Measurements from ENCODE around the gene SPC24.
A peak's percentile ranks its signal among the peaks of the same experiment; 100 is the strongest.
"Not testable (repeated sequence)": the region's sequence is repeated elsewhere in the genome, so short reads cannot be mapped to it uniquely, and the experiment has no call there.

The SPC24 gene

DNA sequence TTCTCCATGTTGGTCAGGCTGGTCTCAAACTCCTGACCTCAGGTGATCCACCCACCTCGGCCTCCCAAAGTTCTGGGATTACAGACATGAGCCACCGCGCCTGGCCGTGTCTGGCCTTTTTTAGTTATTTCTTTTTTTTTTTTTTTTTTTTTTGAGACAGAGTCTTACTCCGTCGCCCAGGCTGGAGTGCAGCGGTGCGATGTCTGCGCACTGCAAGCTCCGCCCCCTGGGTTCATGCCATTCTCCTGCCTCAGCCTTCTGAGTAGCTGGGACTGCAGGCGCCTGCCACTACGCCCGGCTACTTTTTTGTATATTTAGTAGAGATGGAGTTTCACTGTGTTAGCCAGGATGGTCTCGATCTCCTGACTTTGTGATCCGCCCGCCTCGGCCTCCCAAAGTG, 33.6 kb downstream of the SPC24 start:
- not testable (repeated sequence) for DNase-seq

DNA sequence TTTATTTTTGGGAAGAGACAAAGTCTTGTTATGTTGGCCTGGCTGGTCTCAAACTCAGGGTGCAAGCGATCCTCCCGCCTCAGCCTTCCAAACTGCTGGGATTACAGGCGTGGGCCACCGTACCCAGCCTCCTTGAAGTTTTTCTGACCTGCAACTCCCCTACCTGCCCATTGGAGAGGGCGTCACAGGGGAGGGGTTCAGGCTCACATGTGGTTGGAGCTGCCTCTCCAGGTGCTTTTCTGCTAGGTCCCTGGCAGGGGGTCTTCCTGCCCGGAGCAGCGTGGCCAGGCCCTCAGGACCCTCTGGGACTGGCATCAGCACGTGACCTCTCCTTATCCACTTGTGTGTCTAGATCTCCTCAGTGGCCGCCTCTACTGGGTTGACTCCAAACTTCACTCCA, 39.1 kb downstream of the SPC24 start:
- DNase-seq: no peak

DNA sequence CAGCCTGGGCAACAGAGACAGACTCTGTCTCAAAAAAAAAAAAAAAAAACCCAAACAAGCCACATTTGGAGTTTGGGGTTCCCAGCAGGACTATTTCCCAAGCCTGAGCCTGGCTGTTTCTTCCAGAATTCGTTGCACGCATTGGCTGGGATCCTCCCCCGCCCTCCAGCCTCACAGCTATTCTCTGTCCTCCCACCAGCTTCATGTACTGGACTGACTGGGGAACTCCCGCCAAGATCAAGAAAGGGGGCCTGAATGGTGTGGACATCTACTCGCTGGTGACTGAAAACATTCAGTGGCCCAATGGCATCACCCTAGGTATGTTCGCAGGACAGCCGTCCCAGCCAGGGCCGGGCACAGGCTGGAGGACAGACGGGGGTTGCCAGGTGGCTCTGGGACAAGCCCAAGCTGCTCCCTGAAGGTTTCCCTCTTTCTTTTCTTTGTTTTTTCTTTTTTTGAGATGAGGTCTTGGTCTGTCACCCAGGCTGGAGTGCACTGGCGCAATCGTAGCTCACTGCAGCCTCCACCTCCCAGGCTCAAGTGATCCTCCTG, 39.6 kb downstream of the SPC24 start:
- no peak for DNase-seq

GRCh38 chr19:11115042-11115441, 40.5 kb downstream of the SPC24 start:
- DNase-seq: no peak

GRCh38 chr19:11113140-11113708, 42.4 kb downstream of the SPC24 start:
- DNase-seq: no peak

DNA sequence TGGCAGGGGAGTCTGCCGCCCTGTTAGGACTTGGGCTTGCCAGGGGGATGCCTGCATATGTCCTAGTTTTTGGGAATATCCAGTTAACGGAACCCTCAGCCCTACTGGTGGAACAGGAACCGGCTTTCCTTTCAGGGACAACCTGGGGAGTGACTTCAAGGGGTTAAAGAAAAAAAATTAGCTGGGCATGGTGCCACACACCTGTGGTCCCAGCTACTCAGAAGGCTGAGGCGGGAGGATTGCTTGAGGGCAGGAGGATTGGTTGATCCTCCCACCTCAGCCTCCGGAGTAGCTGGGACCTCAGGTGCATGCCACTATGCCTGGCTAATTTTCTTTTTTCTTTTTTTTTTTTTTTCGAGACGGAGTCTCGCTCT, 43.8 kb downstream of the SPC24 start:
- no peak for DNase-seq

DNA sequence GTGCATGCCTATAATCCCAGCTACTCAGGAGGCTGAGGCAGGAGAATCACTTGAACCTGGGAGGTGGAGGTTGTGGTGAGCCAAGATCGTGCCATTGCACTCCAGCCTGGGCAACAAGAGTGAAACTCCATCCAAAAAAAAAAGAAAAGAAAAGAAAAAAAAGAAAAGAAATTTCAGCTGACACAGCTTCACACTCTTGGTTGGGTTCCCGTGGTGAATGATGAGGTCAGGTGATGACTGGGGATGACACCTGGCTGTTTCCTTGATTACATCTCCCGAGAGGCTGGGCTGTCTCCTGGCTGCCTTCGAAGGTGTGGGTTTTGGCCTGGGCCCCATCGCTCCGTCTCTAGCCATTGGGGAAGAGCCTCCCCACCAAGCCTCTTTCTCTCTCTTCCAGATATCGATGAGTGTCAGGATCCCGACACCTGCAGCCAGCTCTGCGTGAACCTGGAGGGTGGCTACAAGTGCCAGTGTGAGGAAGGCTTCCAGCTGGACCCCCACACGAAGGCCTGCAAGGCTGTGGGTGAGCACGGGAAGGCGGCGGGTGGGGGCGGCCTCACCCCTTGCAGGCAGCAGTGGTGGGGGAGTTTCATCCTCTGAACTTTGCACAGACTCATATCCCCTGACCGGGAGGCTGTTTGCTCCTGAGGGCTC, 44.3 kb downstream of the SPC24 start:
- no peak for DNase-seq

DNA sequence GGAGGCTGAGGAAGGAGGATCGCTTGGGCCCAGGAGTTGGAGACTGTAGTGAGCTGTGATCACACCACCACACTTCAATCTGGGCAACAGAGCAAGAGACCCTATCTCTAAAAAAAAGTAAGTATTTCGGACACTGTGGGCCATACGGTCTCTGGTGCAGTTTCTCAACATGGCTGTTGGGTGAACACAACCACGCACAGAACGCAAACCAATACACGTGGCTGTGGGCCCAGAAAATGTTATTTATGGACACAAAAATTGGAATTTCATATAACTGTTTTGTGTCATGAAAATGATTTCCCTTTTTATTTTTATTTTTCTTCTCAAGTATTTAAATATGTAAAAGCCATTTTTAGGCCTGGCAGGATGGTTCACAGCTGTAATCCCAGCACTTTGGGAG, 46.8 kb downstream of the SPC24 start:
- no peak for DNase-seq

DNA sequence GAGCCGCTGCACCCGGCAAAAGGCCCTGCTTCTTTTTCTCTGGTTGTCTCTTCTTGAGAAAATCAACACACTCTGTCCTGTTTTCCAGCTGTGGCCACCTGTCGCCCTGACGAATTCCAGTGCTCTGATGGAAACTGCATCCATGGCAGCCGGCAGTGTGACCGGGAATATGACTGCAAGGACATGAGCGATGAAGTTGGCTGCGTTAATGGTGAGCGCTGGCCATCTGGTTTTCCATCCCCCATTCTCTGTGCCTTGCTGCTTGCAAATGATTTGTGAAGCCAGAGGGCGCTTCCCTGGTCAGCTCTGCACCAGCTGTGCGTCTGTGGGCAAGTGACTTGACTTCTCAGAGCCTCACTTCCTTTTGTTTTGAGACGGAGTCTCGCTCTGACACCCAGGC, 49.1 kb downstream of the SPC24 start:
- DNase-seq: peak in 1 of 2 experiments; percentile 21

DNA sequence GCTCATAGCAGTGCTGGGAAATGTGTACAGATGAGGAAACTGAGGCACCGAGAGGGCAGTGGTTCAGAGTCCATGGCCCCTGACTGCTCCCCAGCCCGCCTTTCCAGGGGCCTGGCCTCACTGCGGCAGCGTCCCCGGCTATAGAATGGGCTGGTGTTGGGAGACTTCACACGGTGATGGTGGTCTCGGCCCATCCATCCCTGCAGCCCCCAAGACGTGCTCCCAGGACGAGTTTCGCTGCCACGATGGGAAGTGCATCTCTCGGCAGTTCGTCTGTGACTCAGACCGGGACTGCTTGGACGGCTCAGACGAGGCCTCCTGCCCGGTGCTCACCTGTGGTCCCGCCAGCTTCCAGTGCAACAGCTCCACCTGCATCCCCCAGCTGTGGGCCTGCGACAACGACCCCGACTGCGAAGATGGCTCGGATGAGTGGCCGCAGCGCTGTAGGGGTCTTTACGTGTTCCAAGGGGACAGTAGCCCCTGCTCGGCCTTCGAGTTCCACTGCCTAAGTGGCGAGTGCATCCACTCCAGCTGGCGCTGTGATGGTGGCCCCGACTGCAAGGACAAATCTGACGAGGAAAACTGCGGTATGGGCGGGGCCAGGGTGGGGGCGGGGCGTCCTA, 50.5 kb downstream of the SPC24 start:
- DNase-seq: no peak

- not testable (repeated sequence) for DNase-seq
These were observed 51.9 kb downstream of the SPC24 start for GRCh38 chr19:11103667-11104066.

DNA sequence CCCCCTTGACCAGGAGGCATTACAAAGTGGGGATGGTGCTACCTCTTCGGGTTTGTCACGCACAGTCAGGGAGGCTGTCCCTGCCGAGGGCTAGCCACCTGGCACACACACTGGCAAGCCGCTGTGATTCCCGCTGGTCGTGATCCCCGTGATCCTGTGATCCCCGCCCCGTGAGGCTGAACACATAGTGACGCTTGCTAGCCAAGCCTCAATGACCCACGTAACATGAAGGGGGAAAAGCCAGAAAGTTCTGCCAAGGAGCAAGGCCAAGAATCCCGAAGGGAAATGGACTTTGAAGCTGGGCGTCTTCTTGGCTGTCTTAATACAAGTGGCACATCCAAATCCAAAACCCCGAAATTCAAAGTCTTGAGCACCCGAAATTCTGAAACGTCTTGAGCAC, 52.6 kb downstream of the SPC24 start:
- no peak for DNase-seq

GRCh38 chr19:11101057-11101456, 54.5 kb downstream of the SPC24 start:
- DNase-seq: no peak

- DNase-seq: no peak
These were observed 55.5 kb downstream of the SPC24 start for GRCh38 chr19:11100049-11100448.

- no peak for DNase-seq
These were observed 56.7 kb downstream of the SPC24 start for GRCh38 chr19:11098861-11099260.

DNA sequence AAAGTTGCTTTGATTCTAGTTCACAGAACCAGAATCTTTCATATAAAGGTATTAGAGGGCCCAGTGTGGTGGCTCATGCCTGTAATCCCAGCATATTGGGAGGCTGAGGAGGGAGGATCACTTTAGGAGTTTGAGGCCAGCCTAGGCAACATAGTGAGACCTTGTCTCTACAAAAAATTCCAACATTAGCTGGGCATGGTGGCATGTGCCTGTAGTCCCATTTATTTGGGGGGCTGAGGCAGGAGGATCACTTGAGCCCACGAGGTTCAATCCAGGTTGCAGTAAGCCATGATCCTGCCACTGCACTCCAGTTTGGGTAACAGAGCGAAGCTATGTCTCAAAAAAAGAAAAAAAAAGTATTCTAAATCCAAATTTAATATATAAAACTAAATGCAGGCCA, 57.3 kb downstream of the SPC24 start:
- no peak for DNase-seq

GRCh38 chr19:11097367-11097766, 58.2 kb downstream of the SPC24 start:
- not testable (repeated sequence) for DNase-seq

DNA sequence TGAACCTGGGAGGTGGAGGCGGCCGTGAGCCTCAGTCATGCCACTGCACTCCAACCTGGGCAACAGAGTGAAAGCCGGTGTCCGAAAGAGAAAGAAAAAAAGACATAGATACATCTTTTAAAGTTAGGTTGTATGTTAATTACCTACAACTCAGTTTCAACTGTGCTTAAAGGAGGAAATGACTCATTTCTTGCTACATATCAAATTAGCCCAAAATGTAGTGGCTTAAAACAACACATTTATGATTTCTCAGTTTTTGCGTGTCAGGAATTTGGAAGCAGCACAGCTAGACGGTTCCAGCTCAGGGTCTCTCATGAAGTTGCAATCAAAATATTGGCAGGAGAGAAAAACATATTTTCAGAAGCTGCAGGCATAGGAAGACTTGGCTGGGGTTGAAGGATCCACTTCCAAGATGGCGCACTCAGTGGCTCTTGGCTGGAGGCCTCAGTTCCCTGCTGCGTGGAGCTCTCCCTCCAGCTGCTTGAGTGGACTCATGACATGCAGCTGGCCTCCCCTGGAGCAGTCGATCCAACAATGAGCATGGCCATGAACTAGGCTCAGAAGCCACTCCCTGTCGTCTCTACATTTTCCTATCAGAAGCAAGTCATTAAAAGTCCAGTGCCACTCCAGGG, 59.3 kb downstream of the SPC24 start:
- DNase-seq: no peak
